SK-N-MC (cell line): ENCODE measurements around the gene ANKRD53.

Source experiments
- FOXP2 ChIP-seq: optimal IDR thresholded peaks from 2 replicates; pipeline ENCODE3; 2011; ENCODE audit warnings: mild to moderate bottlenecking, moderate library complexity; ENCODE audit not compliant: insufficient read depth; ENCODE audit errors: extremely low read length, control extremely low read depth
- POLR2AphosphoS5 ChIP-seq: IDR thresholded peaks from 2 replicates; pipeline ENCODE4 v1.6.1; 2012; ENCODE audit warnings: mild to moderate bottlenecking, low read depth, low read length, borderline replicate concordance

- TF ChIP-seq FOXP2: no peak
- TF ChIP-seq POLR2AphosphoS5: no peak
Observed at GRCh38 chr2:71006955-71007799, 28.7 kb downstream of the ANKRD53 start.
